GM23248 (cell line): ENCODE data around the gene SLC38A5. TPM values are rescaled to one million over a fixed set of nuclear protein-coding genes. Genes with fewer than 3 reads are reported as not detected.

Source experiments
- DNase-seq: peaks from one replicate; pipeline ENCODE4 v3.0.0-alpha.2; 2015
- H2AFZ ChIP-seq: fragments of 200-600 bp; sonication (generic); 2 replicates; pipeline ENCODE4 v1.6.1; 2016; ENCODE audit warnings: antibody characterized with exemption
- H3F3A ChIP-seq: fragments of 200-600 bp; sonication (generic); 2 replicates; pipeline ENCODE4 v1.6.1; 2016; ENCODE audit warnings: mild to moderate bottlenecking, antibody characterized with exemption, mixed run types; ENCODE audit not compliant: insufficient read depth
- H3K27ac ChIP-seq: fragments of 200-600 bp; sonication (generic); 2 replicates; pipeline ENCODE4 v1.5.1; 2016; ENCODE audit warnings: mild to moderate bottlenecking
- H3K27me3 ChIP-seq: fragments of 200-600 bp; sonication (generic); replicated peaks from 2 replicates; pipeline ENCODE4 v1.6.1; 2016; ENCODE audit warnings: mild to moderate bottlenecking; ENCODE audit not compliant: insufficient read depth
- H3K36me3 ChIP-seq: fragments of 200-600 bp; sonication (generic); 2 replicates; pipeline ENCODE4 v1.6.1; 2016; ENCODE audit warnings: low read depth, mild to moderate bottlenecking
- H3K4me1 ChIP-seq: fragments of 200-600 bp; sonication (generic); 2 replicates; pipeline ENCODE4 v1.6.1; 2016; ENCODE audit warnings: mild to moderate bottlenecking; ENCODE audit not compliant: insufficient read depth
- H3K4me2 ChIP-seq: fragments of 200-600 bp; sonication (generic); one replicate; pipeline ENCODE4 v1.6.1; 2016; ENCODE audit warnings: mild to moderate bottlenecking; ENCODE audit not compliant: unreplicated experiment
- H3K4me3 ChIP-seq: fragments of 200-600 bp; sonication (generic); 2 replicates; pipeline ENCODE4 v1.5.1; 2016; ENCODE audit warnings: mild to moderate bottlenecking
- H3K79me2 ChIP-seq: fragments of 200-600 bp; sonication (generic); 2 replicates; pipeline ENCODE4 v1.6.1; 2016; ENCODE audit warnings: mild to moderate bottlenecking; ENCODE audit not compliant: insufficient read depth
- H3K9ac ChIP-seq: fragments of 200-600 bp; sonication (generic); 2 replicates; pipeline ENCODE4 v1.6.1; 2016; ENCODE audit warnings: mild to moderate bottlenecking
- H3K9me2 ChIP-seq: fragments of 200-600 bp; sonication (generic); 2 replicates; pipeline ENCODE4 v1.6.1; 2016; ENCODE audit warnings: mixed run types, mild to moderate bottlenecking, moderate library complexity; ENCODE audit not compliant: insufficient read depth
- H3K9me3 ChIP-seq: fragments of 200-600 bp; sonication (generic); one replicate; pipeline ENCODE4 v1.6.1; 2017; ENCODE audit warnings: low read depth
- H4K20me1 ChIP-seq: fragments of 200-600 bp; sonication (generic); 2 replicates; pipeline ENCODE4 v1.6.0; 2016; ENCODE audit not compliant: insufficient read depth
- EZH2 ChIP-seq: fragments of 200-600 bp; sonication (generic); IDR thresholded peaks from 2 replicates; pipeline ENCODE4 v1.6.1; 2018; ENCODE audit warnings: antibody characterized with exemption, mild to moderate bottlenecking; ENCODE audit not compliant: insufficient read depth, poor library complexity, severe bottlenecking
- EZH2phosphoT487 ChIP-seq: fragments of 200-600 bp; sonication (generic); IDR thresholded peaks from 2 replicates; pipeline ENCODE4 v1.6.1; 2018; ENCODE audit warnings: antibody characterized with exemption, moderate library complexity, mild to moderate bottlenecking, low read depth; ENCODE audit not compliant: insufficient read depth
- whole genome bisulfite sequencing, 2 experiments: methylation state at CpG; one replicate each; pipeline ENCODE4 v1.1.6; 2015 to 2017; ENCODE audit warnings: low lambda C conversion rate in 2 of 2, low coverage in 1 of 2; ENCODE audit errors: missing lambda C conversion rate in 2 of 2; 5-methylcytosine and 5-hydroxymethylcytosine counted together
- in situ Hi-C: fragments of 300-500 bp; cut with MboI; formaldehyde crosslinking; loops from 2 replicates; pipeline ENCODE4 v1.15.0; 2020
- polyA plus RNA-seq: library from polyadenylated mRNA; unstranded; fragments of >200 nt; fragmentation: Nextera tagmentation; extraction: Ambion mirVana; gene quantifications from 2 replicates; pipeline ENCODE4 v1.2.1, GENCODE V29; 2016
- total RNA-seq: library from RNA; depleted of rRNA; stranded (reverse); fragments of >200 nt; shearing (Covaris generic); gene quantifications from 2 replicates; pipeline ENCODE4 v1.2.3, GENCODE V29; 2014

The SLC38A5 gene
- total and polyA plus RNA-seq, 2 experiments from 2014 or later = 32.4 to 35.3 TPM

GRCh38 chrX:48460031-48460430, 10.0 kb downstream of the SLC38A5 start:
- no peak for DNase-seq
- Histone ChIP-seq H3K9me2 (no peaks in the 10 kb centered on the region), H3K4me1 (no peaks in the 10 kb centered on the region; the same call in 1 of the 2 replicates), H3K27ac (no peak overlapping the region), H3K79me2 (no peaks in the 10 kb centered on the region), H3K4me2 (no peak overlapping the region), H3K36me3 (no peaks in the 10 kb centered on the region), H3K9ac (no peak overlapping the region), H4K20me1 (no peaks in the 10 kb centered on the region), H3K27me3 (no peaks in the 10 kb centered on the region), H3K9me3 (no peaks in the 10 kb centered on the region), H2AFZ (no peak overlapping the region), H3K4me3 (no peak overlapping the region), H3F3A (no peaks in the 10 kb centered on the region; the same call in 1 of the 2 replicates)
- no peak for TF ChIP-seq EZH2
- TF ChIP-seq EZH2phosphoT487 = no peak
- 90 to 100% methylated on average over 3 of the region's 3 CpGs for WGBS, 2 experiments
- in situ Hi-C loops = no loop called here

GRCh38 chrX:48459483-48459882, 10.6 kb downstream of the SLC38A5 start:
- 99 to 100% methylated on average over 5 to 6 of the region's 6 CpGs for WGBS, 2 experiments
- H3K4me2 ChIP-seq = no peak overlapping the region
- H3K4me1 ChIP-seq = no peaks in the 10 kb centered on the region; the same call in 1 of the 2 replicates
- H3K27me3 ChIP-seq = no peaks in the 10 kb centered on the region
- no peak overlapping the region for H2AFZ ChIP-seq
- H3K4me3 ChIP-seq = no peak overlapping the region
- H3K36me3 ChIP-seq = no peaks in the 10 kb centered on the region
- H3K9ac ChIP-seq = no peak overlapping the region
- H3K9me2 ChIP-seq = no peaks in the 10 kb centered on the region
- no peaks in the 10 kb centered on the region for H3K79me2 ChIP-seq
- no peak overlapping the region for H3K27ac ChIP-seq
- H3F3A ChIP-seq = no peaks in the 10 kb centered on the region
- H3K9me3 ChIP-seq = no peaks in the 10 kb centered on the region
- TF ChIP-seq EZH2phosphoT487 (no peak), EZH2 (no peak)
- in situ Hi-C loops = no loop called here
- no peak for DNase-seq
- H4K20me1 ChIP-seq = no peaks in the 10 kb centered on the region

- no peak overlapping the region for H3K4me3 ChIP-seq
- H3K4me2 ChIP-seq = no peak overlapping the region
- no peaks in the 10 kb centered on the region for H3K79me2 ChIP-seq
- no peak overlapping the region for H2AFZ ChIP-seq
- no peak for TF ChIP-seq EZH2
- no peak for TF ChIP-seq EZH2phosphoT487
- no peaks in the 10 kb centered on the region for H3K4me1 ChIP-seq
- H3K27ac ChIP-seq = no peak overlapping the region
- no peaks in the 10 kb centered on the region for H3K36me3 ChIP-seq
- in situ Hi-C loops = no loop called here
- no peaks in the 10 kb centered on the region for H3F3A ChIP-seq
- no peak overlapping the region for H3K9ac ChIP-seq
- H4K20me1 ChIP-seq = no peaks in the 10 kb centered on the region
- 79 to 80% methylated on average over 1 to 4 of the region's 6 CpGs for WGBS, 2 experiments
- H3K27me3 ChIP-seq = no peaks in the 10 kb centered on the region
- no peak for DNase-seq
- H3K9me2 ChIP-seq = no peaks in the 10 kb centered on the region
- H3K9me3 ChIP-seq = no peaks in the 10 kb centered on the region
Observed at GRCh38 chrX:48458711-48459110, 11.3 kb downstream of the SLC38A5 start.

- Histone ChIP-seq H3K27ac (no peak overlapping the region), H3K36me3 (no peaks in the 10 kb centered on the region), H3K9ac (no peak overlapping the region), H3F3A (no peaks in the 10 kb centered on the region), H3K79me2 (no peaks in the 10 kb centered on the region), H3K4me3 (no peak overlapping the region), H3K9me2 (no peaks in the 10 kb centered on the region), H3K4me1 (no peaks in the 10 kb centered on the region), H2AFZ (no peak overlapping the region), H3K4me2 (no peak overlapping the region), H4K20me1 (no peaks in the 10 kb centered on the region), H3K27me3 (no peaks in the 10 kb centered on the region), H3K9me3 (no peaks in the 10 kb centered on the region)
- in situ Hi-C loops = no loop called here
- no peak for DNase-seq
- TF ChIP-seq EZH2 = no peak
- TF ChIP-seq EZH2phosphoT487 = no peak
- WGBS, 2 experiments = 47 to 51% methylated on average over 4 to 5 of the region's 6 CpGs
Observed at GRCh38 chrX:48456628-48457331, 13.3 kb downstream of the SLC38A5 start.

- H3K27ac ChIP-seq = no peak overlapping the region
- H3F3A ChIP-seq = no peaks in the 10 kb centered on the region
- no peaks in the 10 kb centered on the region for H3K79me2 ChIP-seq
- H2AFZ ChIP-seq = no peak overlapping the region
- H3K4me3 ChIP-seq = no peak overlapping the region
- in situ Hi-C loops = no loop called here
- H3K4me1 ChIP-seq = no peaks in the 10 kb centered on the region
- no peak overlapping the region for H3K4me2 ChIP-seq
- no peaks in the 10 kb centered on the region for H3K36me3 ChIP-seq
- H3K9me2 ChIP-seq = no peaks in the 10 kb centered on the region
- 42 to 50% methylated on average over 4 of the region's 4 CpGs for WGBS, 2 experiments
- no peak for TF ChIP-seq EZH2
- TF ChIP-seq EZH2phosphoT487 = no peak
- no peak overlapping the region for H3K9ac ChIP-seq
- H4K20me1 ChIP-seq = no peaks in the 10 kb centered on the region
- no peaks in the 10 kb centered on the region for H3K27me3 ChIP-seq
- H3K9me3 ChIP-seq = no peaks in the 10 kb centered on the region
- no peak for DNase-seq
Observed at GRCh38 chrX:48451708-48452107, 18.4 kb downstream of the SLC38A5 start.
